ENCODE results near the gene PLEKHD1. TPM values are rescaled to one million over a fixed set of nuclear protein-coding genes. Genes with fewer than 3 reads are reported as not detected.

PLEKHD1 gene
- total RNA-seq, 4 donors from 2014 or later, result not detected

DNA sequence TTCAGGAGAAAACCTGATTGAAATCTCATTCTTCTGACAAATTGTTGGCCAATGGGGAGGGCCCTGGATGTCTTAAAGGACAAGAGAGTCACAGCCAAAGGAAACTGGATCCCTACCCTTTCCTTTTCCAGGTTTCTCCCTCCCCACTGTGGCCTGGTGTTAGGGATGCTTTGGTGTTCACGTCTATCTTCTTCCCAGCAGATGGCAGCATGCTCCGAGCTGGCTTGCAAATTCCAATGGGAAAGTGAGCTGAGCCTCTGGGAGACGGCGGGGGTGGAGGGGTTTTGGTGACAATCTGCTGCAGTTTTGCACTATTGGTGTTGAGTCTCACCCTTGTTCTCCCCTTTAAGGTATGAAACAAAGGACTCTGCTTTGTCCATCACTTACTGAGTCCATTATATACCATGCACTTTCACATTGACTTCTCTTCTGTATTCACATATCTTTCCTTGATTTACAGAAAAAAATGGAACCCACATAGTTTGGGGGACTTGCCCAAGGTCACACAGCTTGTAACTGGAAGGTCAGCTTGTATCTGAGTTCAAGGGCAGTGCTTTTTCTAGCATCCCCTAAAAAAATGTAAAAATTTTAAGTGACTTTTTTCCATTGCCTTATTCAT lies 50.8 kb downstream of the PLEKHD1 start:
- Histone ChIP-seq H3K4me1 (no peaks in the 10 kb centered on the region), H3K36me3 (no peaks in the 10 kb centered on the region), H3K27me3 (no peaks in the 10 kb centered on the region), H3K4me3 (no peak overlapping the region), H3K9me3 (no peaks in the 10 kb centered on the region), H3K27ac (no peak overlapping the region)
- TF ChIP-seq, protein P1, sequence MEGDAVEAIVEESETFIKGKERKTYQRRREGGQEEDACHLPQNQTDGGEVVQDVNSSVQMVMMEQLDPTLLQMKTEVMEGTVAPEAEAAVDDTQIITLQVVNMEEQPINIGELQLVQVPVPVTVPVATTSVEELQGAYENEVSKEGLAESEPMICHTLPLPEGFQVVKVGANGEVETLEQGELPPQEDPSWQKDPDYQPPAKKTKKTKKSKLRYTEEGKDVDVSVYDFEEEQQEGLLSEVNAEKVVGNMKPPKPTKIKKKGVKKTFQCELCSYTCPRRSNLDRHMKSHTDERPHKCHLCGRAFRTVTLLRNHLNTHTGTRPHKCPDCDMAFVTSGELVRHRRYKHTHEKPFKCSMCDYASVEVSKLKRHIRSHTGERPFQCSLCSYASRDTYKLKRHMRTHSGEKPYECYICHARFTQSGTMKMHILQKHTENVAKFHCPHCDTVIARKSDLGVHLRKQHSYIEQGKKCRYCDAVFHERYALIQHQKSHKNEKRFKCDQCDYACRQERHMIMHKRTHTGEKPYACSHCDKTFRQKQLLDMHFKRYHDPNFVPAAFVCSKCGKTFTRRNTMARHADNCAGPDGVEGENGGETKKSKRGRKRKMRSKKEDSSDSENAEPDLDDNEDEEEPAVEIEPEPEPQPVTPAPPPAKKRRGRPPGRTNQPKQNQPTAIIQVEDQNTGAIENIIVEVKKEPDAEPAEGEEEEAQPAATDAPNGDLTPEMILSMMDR (IDR thresholded peaks at IDR 0.05), result peak in 4 of 6 experiments; percentile 28 to 49 (median 36)
- TF ChIP-seq POLR2A (IDR thresholded peaks at IDR 0.05), result no peak
- DNase-seq, result peak in 1 of 3 donors; percentile 54

DNA sequence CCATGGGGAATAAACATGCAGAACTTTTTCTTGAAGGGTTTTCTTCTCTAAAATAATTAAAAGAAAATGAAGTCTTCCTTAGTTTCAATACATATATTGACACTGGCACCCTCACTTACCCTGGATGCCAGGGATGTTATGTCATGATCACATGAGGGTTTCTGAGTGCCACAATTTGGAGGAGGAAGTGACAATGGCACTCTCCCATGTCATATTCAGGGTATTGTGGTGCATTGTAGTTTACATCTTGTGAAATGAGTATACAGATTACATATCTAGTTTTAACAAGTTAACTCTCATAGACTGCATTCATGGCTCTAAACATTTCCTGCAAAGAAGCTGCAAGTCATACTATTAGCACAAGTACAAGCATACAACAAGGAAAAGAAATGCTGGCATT lies 52.4 kb downstream of the PLEKHD1 start:
- no peak for TF ChIP-seq POLR2A (IDR thresholded peaks at IDR 0.05)
- TF ChIP-seq, protein P1 (IDR thresholded peaks at IDR 0.05), result no peak
- H3K9me3 ChIP-seq, result no peaks in the 10 kb centered on the region
- no peaks in the 10 kb centered on the region for H3K36me3 ChIP-seq
- no peak overlapping the region for H3K27ac ChIP-seq
- DNase-seq, result no peak
- H3K4me1 ChIP-seq, result no peaks in the 10 kb centered on the region
- H3K27me3 ChIP-seq, result no peaks in the 10 kb centered on the region
- no peak overlapping the region for H3K4me3 ChIP-seq

DNA sequence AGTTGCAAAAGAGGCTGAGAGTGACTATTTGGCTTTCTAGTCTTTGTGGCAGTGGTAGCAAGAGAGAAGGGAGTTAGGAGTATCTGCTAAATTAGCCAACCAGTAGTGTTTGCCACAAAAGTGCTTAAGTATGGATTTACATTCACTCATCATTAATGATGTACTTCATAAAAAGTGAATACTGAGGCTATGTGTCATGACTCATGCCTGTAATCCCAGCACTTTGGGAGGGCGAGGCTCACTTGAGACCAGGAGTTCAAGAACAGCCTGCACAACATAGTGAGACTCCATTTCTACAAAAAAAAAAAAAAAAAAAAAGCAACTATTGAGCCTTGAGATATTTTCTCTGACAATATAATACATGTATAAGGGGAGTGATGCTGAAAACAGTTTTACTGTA lies 53.4 kb downstream of the PLEKHD1 start:
- Histone ChIP-seq H3K4me1 (no peaks in the 10 kb centered on the region), H3K4me3 (no peak overlapping the region), H3K27me3 (no peaks in the 10 kb centered on the region), H3K27ac (no peak overlapping the region), H3K9me3 (no peaks in the 10 kb centered on the region), H3K36me3 (no peaks in the 10 kb centered on the region)
- DNase-seq, result no peak
- TF ChIP-seq, protein P1 (IDR thresholded peaks at IDR 0.05), result no peak
- no peak for TF ChIP-seq POLR2A (IDR thresholded peaks at IDR 0.05)

DNA sequence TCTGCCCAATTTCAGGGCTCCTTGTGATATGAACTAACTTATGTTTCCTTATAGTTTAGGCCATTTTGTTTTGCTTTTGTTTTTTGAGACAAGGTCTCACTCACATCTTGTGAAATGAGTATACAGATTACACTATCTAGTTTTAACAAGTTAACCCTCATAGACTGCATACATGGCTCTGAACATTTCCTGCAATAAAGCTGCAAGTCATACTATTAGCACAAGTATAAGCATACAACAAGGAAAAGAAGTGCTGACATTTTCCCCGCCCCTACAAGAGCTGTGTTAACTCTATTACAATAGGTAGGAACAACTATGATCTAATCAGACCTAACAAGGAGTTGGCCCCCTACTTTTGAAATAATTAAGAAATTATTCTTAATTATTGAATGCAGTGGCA lies 54.2 kb downstream of the PLEKHD1 start:
- H3K4me1 ChIP-seq, result no peaks in the 10 kb centered on the region
- no peak overlapping the region for H3K4me3 ChIP-seq
- no peaks in the 10 kb centered on the region for H3K36me3 ChIP-seq
- no peak for DNase-seq
- no peak for TF ChIP-seq POLR2A (IDR thresholded peaks at IDR 0.05)
- TF ChIP-seq, protein P1 (IDR thresholded peaks at IDR 0.05), result no peak
- no peak overlapping the region for H3K27ac ChIP-seq
- no peaks in the 10 kb centered on the region for H3K9me3 ChIP-seq
- no peaks in the 10 kb centered on the region for H3K27me3 ChIP-seq

DNA sequence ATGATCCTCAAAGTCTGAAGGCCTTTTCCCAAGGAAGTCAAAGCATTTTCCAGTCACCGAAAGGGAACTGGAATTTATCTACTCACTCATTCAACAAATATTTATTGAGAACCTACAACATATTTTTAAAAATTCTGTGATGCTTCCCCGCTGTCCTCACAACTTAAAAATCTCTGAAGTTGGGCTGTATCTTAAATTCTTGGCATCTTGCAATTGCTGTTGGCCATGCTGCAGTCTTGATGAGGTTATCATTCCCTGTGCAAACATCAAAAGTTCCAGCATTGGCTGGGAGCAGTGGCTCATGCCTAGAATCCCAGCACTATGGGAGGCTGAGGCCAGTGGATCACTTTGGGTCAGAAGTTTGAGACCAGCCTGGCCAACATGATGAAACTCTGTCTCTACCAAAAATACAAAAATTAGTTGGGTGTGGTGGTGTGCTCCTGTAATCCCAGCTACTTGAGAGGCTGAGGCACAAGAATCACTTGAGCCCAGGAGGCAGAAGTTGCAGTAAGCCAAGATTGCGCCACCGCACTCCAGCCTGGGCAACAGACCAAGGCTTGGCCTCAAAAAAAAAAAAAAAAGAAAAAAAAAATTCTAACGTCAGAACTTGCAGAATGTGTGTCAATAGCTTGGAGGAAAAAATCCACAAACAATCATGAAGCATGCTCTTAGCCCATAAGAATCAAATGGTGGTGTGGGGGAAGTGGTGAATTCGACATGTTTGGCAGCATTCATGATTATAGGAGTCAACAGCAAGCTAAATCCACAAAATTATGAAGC lies 55.3 kb downstream of the PLEKHD1 start:
- TF ChIP-seq, protein P1 (IDR thresholded peaks at IDR 0.05), result no peak
- TF ChIP-seq POLR2A (IDR thresholded peaks at IDR 0.05), result no peak
- Histone ChIP-seq H3K27ac (no peak overlapping the region), H3K36me3 (no peaks in the 10 kb centered on the region), H3K4me1 (no peaks in the 10 kb centered on the region), H3K4me3 (no peak overlapping the region), H3K27me3 (no peaks in the 10 kb centered on the region), H3K9me3 (no peaks in the 10 kb centered on the region)
- no peak for DNase-seq

Data from Peyer's patch (tissue), 4 donors.